GM18951 (cell line): ENCODE measurements around the gene NOS1.
"Not testable (repeated sequence)": the region's sequence is repeated elsewhere in the genome, so short reads cannot be mapped to it uniquely, and the experiment has no call there.

Source experiments
- POLR2A ChIP-seq: IDR thresholded peaks from 4 replicates; pipeline ENCODE4 v1.6.1; 2011; ENCODE audit warnings: mild to moderate bottlenecking; ENCODE audit not compliant: insufficient read length, insufficient read depth; ENCODE audit errors: extremely low read depth
- in situ Hi-C: fragments of 300-500 bp; cut with MboI; formaldehyde crosslinking; loops from one replicate; pipeline ENCODE4 v1.12.0; 2022; ENCODE audit warnings: low sequenced_read_pairs, mixed read lengths, inconsistent platforms; ENCODE audit not compliant: unreplicated experiment

The NOS1 gene

DNA sequence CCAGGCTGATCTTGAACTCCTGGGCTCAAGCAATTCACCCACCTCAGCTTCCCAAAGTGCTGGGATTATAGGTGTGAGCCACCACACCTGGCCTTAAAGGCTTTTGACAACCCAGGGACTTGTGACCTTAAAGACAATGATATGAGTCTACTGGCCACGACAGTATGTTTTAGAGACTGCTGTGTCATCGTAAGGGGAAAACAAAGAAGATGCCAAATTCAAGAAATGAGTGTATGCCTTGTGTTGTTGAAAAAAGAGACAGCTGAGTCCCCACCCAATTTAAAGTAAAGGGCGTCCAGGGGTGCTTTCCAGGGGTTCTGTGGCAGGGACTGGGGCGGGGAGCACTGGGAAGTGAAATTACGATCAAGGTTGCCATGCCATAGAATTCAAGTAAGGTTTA lies 144.7 kb downstream of the NOS1 start:
- TF ChIP-seq POLR2A: no peak
- in situ Hi-C loops: loop anchor here (25.0 kb wide), 1 partner anchor 621 kb away; no protein-coding TSS in a partner anchor

DNA sequence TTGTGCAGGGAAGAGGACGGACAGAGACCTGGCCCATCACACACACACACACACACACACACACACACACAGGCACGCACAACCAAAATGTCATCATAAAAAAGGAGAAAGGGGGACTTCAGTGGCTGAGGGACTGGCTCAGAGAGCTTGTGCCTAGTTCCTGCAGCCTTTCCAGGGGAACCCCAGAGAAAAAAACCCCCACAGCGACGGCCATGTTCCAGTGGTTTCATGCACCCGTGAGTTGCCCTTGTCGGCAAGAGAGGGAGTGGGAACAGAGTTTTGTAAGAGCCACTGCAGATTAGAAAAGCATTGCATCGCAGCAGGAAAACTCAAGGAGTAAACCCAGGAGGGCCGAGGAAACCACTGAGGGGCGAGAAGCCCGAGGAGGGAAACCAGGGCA lies 146.6 kb downstream of the NOS1 start:
- in situ Hi-C loops: loop anchor here (25.0 kb wide), 1 partner anchor 623 kb away; no protein-coding TSS in a partner anchor
- TF ChIP-seq POLR2A: no peak

DNA sequence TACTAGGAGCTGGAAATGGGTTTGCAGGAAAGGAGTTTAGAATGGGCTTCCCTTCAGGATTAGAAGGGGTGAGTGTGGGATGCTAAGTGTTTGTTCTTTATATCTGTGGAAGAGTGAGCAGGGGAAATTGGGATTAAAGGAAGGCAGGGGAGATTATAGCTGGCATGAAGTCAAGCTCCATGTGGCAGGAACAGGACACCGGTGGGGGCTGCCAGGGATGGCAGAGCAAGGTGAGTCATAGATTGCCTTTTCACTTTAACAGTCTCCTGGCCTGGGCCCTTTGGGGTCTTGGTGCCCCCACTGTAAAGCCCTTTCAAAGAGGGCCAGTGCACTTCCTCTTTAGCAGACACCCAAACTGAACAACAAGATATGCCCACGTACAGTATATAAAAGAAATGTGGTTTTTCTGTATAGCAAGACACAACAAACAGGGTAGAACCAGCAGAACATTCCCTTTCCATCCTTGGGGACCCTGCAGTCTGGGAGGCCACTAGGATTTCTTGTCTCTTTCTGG lies 148.1 kb downstream of the NOS1 start:
- in situ Hi-C loops: loop anchor here (25.0 kb wide), 1 partner anchor 624 kb away; no protein-coding TSS in a partner anchor
- no peak for TF ChIP-seq POLR2A

DNA sequence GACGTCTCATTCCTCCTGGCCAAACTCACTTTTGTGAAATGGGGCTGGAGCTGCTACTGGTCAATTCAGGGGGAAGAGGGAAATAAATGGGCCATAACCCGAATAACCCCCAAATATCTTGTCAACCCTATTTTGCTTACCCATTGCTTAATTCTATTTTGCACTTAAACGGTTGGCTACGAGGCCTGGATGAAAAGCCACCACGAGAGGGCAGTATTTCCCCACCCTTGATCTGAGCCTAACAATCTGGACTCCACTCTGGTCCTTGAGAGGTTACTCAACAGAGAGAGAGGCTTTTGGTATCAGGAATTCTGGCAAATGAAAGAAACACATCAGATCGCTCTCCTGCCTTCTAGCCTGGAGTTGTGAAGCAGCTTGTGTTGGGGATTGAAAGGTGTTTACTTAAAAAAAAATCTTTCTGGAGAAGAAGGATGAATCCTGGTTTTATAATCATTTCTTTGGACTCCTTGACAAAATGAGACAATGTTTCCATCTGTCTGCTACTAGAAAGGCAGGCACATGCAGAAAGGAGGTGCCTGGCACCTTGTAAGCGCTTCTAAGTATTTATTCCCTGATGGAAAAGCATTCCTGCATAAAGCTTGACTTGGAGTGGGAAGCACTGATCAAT lies 148.7 kb downstream of the NOS1 start:
- in situ Hi-C loops: loop anchor here (25.0 kb wide), 1 partner anchor 625 kb away; no protein-coding TSS in a partner anchor
- TF ChIP-seq POLR2A: no peak

DNA sequence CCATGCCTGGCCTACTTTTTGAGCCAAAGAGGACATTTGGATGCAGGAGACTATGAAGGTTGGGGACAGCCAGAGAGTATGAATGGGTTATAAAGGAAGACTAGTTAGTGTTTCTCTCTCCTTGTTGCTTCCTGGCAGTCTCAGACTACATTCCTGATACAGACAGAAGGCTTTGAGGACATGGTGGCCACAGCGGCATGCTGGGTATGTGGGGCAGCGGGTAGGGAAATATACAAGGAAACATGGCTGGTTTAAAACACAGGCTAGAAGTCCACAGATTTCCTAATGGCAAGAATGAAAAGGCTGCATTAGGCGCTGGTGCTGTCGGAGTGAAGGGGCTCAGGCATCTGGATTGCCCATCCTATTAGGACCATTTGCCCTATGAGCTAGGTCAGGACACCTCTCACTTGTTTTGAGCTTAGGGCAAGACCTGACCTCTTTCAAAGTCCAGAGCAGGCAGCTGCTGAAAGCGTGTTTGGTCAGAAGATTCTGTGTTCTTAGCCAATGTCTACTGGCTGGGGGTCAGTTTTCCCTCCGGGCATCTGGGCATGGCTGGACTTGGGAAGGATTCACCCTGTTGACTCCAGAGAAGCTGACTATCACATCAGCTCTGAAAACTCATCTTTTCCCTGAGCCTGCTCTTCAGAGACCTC lies 151.0 kb downstream of the NOS1 start:
- in situ Hi-C loops: loop anchor here (25.0 kb wide), 1 partner anchor 627 kb away; no protein-coding TSS in a partner anchor
- no peak for TF ChIP-seq POLR2A

DNA sequence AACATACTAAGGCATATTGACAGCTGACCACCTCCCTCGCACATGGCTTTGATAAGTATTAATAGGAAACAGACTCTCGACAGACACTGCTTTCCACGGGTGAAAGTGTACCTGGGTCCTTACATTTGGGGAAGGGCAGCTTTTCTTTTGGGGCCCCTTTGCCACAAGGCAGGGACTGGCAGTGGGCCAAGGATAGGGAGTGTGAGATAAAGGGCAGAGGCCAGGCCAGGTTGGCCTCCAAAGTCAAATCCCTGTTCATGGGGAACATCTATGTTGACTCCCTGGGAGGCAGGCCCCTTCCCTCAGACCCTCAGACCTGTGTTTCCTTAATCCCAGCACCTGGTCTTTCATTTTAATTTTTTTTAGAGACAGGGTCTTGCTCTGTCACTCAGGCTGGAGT lies 151.8 kb downstream of the NOS1 start:
- in situ Hi-C loops: loop anchor here (25.0 kb wide), 1 partner anchor 628 kb away; no protein-coding TSS in a partner anchor
- TF ChIP-seq POLR2A: no peak

DNA sequence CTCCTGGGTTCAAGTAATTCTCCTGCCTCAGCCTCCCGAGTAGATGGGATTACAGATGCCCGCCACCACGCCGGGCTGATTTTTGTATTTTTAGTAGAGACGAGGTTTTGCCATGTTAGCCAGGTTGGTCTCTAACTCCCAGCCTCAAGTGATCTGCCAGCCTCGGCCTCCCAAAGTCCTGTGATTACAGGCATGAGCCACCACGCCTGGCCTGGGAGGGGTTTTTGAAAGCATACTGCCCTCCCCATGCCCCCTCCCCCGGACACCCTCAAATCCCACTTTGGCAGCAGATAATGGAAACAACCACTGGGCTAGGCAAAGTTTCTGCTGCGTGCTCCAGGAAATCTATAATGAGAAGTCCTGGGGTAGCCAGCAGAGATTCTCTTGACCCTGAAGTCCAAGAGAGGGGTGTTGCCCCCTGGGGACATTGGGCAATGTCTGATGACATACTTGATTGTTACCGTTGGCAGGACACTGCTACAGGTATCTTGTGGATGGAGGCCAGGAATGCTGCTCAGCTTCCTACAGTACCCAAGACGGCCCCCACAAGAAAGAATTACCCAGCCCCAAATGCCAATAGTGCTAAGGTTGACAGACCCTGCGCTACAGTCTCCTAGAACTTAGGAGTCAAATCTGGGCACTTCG lies 152.5 kb downstream of the NOS1 start:
- in situ Hi-C loops: loop anchor here (25.0 kb wide), 1 partner anchor 628 kb away; no protein-coding TSS in a partner anchor

DNA sequence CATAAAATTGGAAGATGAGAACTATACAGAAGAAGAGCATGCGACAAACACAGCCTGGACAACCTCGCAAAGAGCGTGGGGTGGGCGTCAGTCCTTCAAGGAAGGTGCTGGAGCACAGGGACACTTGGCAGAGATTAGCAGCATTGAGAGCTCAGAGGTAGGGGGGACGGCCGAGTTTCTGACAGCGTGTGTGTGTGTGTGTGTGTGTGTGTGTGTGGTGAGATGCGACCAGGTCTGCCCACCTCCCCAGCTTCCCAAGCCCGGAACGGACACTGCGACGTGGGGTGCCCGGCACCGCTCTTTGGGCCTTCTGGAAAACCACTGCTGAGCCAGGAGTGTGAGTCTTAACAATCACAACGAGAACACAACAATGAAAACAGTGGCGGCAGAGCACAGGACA lies 153.2 kb downstream of the NOS1 start:
- in situ Hi-C loops: loop anchor here (25.0 kb wide), 1 partner anchor 629 kb away; no protein-coding TSS in a partner anchor
- TF ChIP-seq POLR2A: no peak

More for the DNA sequence above, 152.5 kb downstream of the NOS1 start:
- TF ChIP-seq POLR2A: no peak

DNA sequence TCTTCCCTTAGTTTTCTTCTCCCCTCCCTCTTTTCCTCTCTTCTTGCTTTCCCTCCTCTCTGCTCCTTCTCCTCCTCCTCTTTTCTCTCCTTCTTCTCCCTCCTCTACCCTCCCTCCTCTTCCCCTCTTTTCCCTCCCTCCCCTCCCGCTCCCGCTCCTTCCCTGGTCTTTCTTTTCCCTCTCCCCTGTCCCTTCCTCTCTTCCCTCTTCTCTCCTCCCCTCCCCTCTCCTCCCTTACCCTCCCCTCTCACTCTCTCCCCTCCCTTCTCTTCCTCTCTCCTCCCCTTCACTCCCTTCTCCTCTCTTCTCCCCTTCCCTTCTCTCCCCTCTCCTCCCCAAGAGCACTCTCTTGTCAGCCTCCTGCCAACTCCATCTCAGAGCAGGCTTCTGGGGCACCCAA lies 153.8 kb downstream of the NOS1 start:
- TF ChIP-seq POLR2A: no peak
- in situ Hi-C loops: loop anchor here (25.0 kb wide), 1 partner anchor 630 kb away; no protein-coding TSS in a partner anchor

DNA sequence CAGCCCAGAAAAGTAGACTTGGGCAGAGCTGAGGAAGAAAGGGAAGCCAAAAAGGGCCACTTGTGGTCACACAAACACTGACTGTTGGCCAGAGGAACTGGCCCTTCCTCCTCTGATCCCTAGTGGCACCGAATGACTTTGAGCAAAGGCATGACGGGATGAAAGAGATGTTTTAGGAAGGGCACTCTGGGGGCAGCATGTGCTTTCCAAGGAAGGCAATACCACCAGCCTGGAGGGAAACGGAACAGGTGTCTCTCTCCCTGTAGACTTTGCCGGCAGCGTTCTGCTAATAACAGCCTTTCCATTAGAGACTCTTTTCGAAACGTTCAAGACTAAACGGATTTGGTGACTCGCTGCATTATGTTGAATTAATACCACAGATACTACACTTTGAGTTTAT lies 158.9 kb downstream of the NOS1 start:
- in situ Hi-C loops: loop anchor here (25.0 kb wide), 1 partner anchor 635 kb away; no protein-coding TSS in a partner anchor

DNA sequence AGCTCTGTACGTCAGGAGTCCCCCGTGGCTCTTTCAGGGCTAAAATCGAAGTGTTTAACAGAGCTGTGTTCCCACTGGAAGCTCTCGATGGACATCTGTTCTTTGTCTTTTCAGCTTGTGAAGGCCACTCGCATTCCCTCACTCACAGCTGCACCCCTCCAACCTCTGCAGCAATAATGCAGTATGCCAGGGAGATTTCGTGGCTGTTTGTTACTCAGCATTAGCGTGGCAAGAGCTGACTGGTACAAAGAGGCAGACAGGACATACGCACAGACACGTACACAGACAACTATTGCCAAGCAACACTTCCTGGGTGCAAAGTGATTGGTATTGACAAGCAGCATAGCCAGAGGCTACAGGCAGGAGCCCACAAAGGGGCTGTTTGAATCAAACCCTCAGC lies 159.4 kb downstream of the NOS1 start:
- no peak for TF ChIP-seq POLR2A
- in situ Hi-C loops: loop anchor here (25.0 kb wide), 1 partner anchor 635 kb away; no protein-coding TSS in a partner anchor

More for the DNA sequence above, 158.9 kb downstream of the NOS1 start:
- TF ChIP-seq POLR2A: no peak

DNA sequence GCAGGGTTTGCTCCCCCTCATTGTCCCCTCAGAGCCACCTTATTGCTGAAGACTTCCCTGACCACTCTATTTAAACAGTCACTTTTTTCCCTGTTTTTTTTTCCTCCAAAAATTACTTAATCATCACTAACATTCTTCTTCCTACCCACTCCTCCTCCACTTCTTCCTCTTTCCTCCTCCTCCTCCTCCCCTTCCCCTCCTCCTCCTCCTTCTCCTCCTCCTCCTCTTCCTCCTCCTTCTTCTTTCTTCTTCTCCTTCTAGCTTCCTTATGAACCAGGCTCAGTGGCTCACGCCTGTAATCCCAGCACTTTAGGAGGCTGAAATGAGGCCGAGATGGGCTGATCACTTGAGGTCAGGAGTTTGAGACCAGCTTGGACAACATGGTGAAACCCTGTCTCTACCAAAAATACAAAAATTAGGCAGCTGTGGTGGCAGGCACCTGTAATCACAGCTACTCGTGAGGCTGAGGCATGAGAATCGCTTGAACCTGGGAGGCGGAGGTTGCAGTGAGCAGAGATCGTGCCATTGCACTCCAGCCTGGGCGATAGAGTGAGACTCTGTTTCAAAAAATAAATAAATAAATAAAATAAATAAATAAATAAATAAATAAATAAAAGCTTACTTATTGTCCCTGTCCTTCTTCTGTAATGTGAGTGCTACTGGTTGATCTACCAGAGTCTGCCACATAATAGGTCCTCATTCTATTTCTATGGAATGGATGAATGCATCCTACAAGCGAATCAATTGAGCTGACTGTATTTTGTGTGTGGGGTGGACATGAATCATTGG lies 161.3 kb downstream of the NOS1 start:
- in situ Hi-C loops: loop anchor here (25.0 kb wide), 1 partner anchor 637 kb away; no protein-coding TSS in a partner anchor

DNA sequence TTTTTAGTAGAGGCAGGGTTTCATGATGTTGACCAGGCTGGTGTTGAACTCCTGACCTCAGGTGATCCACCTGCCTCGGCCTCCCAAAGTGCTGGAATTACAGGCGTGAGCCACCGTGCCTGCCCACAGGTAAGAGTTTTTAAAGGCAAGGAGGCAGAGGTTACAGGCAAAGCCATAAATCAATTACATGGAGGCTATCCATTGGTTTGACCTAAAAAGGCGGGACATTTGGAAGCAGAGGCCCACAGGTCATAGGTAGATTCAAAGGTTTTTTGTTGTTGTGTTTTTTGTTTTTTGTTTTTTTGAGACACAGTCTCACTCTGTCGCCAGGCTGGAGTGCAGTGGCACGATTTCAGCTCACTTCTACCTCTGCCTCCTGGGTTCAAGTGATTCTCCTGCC lies 165.1 kb downstream of the NOS1 start:
- in situ Hi-C loops: not testable (repeated sequence)

DNA sequence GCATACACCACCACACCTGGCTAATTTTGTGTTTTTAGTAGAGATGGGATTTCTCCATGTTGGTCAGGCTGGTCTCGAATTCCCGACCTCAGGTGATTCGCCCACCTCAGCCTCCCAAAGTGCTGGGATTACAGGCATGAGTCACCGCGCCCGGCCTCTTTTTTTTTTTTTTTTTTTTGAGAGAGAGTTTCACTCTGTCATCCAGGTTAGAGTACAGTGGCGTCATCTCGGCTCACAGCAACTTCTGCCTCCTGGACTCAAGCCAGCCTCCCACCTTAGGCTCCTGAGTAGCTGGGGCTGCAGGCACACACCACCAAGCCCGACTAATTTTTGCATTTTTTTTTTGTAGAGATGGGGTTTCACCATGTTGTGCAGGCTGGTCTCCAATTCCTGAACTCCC lies 166.4 kb downstream of the NOS1 start:
- in situ Hi-C loops: not testable (repeated sequence)
